CD8-positive, alpha-beta memory T cell (primary cell): ENCODE measurements around the gene POU6F2. TPM values are rescaled to one million over a fixed set of nuclear protein-coding genes. Genes with fewer than 3 reads are reported as not detected.

Experiments used
- CTCF ChIA-PET: fragments of 350-600 bp; sonication (Branson Sonifier 250); formaldehyde crosslinking; loops from one replicate; lab custom pipeline; 2021; ENCODE audit warnings: antibody characterized with exemption; lab: Charles Lee
- POLR2A ChIA-PET: fragments of 350-600 bp; sonication (Branson Sonifier 250); formaldehyde crosslinking; loops from one replicate; lab custom pipeline; 2021; ENCODE audit warnings: antibody characterized with exemption; lab: Charles Lee
- DNase-seq, 5 donors: peaks; one replicate each; pipeline versions ENCODE4 v3.0.0 to v3.0.0-alpha.2; 2020 to 2022; ENCODE audit warnings: mixed read lengths in 1 of 5
- H3K27ac ChIP-seq: one replicate; pipeline ENCODE4 v1.7.0; 2013; ENCODE audit warnings: low read depth, mild to moderate bottlenecking, low read length, moderate library complexity
- H3K27me3 ChIP-seq: 2 replicates; pipeline ENCODE4 v1.7.0; 2013; ENCODE audit warnings: low read length, mild to moderate bottlenecking; ENCODE audit not compliant: insufficient read depth, poor library complexity, severe bottlenecking
- H3K36me3 ChIP-seq: 2 replicates; pipeline ENCODE4 v1.7.0; 2013; ENCODE audit warnings: mild to moderate bottlenecking, low read length, moderate library complexity; ENCODE audit not compliant: insufficient read depth
- H3K4me1 ChIP-seq: 2 replicates; pipeline ENCODE4 v1.7.0; 2013; ENCODE audit warnings: mild to moderate bottlenecking, low read length, moderate library complexity; ENCODE audit not compliant: insufficient read depth
- H3K4me3 ChIP-seq: 2 replicates; pipeline ENCODE4 v1.7.0; 2013; ENCODE audit warnings: mild to moderate bottlenecking, low read length
- H3K9me3 ChIP-seq: 2 replicates; pipeline ENCODE4 v1.7.0; 2013; ENCODE audit warnings: mild to moderate bottlenecking, low read length
- H3K27ac Mint-ChIP-seq, 8 donors: one replicate each; pipeline ENCODE4 v1.8.0; 2020 to 2021; ENCODE audit warnings: mixed read lengths in 8 of 8, mild to moderate bottlenecking in 6 of 8, inconsistent platforms in 3 of 8, moderate library complexity in 3 of 8
- H3K27me3 Mint-ChIP-seq, 2 donors: one replicate each; pipeline ENCODE4 v1.8.0; 2020 to 2021; ENCODE audit warnings: mixed read lengths in 2 of 2, mild to moderate bottlenecking in 1 of 2, moderate library complexity in 1 of 2
- H3K36me3 Mint-ChIP-seq, 3 donors: one replicate each; pipeline ENCODE4 v1.8.0; 2020 to 2021; ENCODE audit warnings: mixed read lengths in 3 of 3, inconsistent platforms in 1 of 3, mild to moderate bottlenecking in 1 of 3
- H3K4me1 Mint-ChIP-seq, 3 donors: one replicate each; pipeline ENCODE4 v1.8.0; 2020 to 2021; ENCODE audit warnings: mixed read lengths in 3 of 3, inconsistent platforms in 1 of 3, mild to moderate bottlenecking in 1 of 3
- H3K4me3 Mint-ChIP-seq, 7 donors: one replicate each; pipeline ENCODE4 v1.8.0; 2020 to 2021; ENCODE audit warnings: mixed read lengths in 7 of 7, mild to moderate bottlenecking in 6 of 7, moderate library complexity in 4 of 7, inconsistent platforms in 2 of 7
- H3K9me3 Mint-ChIP-seq, 5 donors: one replicate each; pipeline ENCODE4 v1.8.0; 2020 to 2022; ENCODE audit warnings: mixed read lengths in 5 of 5, mild to moderate bottlenecking in 3 of 5, moderate library complexity in 2 of 5, inconsistent platforms in 1 of 5
- polyA plus RNA-seq: library from polyadenylated mRNA; unstranded; fragments of 300-500 nt; fragmentation: Illumina TruSeq; gene quantifications from one replicate; pipeline ENCODE4 v1.2.3, GENCODE V29; 2021
- total RNA-seq, 2 experiments: library from RNA; stranded (reverse); gene quantifications; one replicate each; pipeline ENCODE4 v1.2.3, GENCODE V29; 2021

The POU6F2 gene
- total and polyA plus RNA-seq, 3 experiments from 2014 or later: not detected

GRCh38 chr7:39164887-39165286 is 187.2 kb downstream of the POU6F2 start:
- H3K9me3 Mint-ChIP-seq: peaks cover 0 to 3% (median 0%) of the 10 kb centered on the region in 5 donors
- H3K36me3 ChIP-seq: no peaks in the 10 kb centered on the region
- H3K27ac Mint-ChIP-seq: no peak overlapping the region
- no peak overlapping the region for H3K27ac ChIP-seq
- no peaks in the 10 kb centered on the region for H3K4me1 Mint-ChIP-seq
- peaks cover 0 to 2% of the 10 kb centered on the region in 2 donors for H3K27me3 Mint-ChIP-seq
- no peak for DNase-seq
- H3K36me3 Mint-ChIP-seq: no peaks in the 10 kb centered on the region
- no peaks in the 10 kb centered on the region for H3K4me1 ChIP-seq
- POLR2A ChIA-PET: no interaction called here
- no peak overlapping the region for H3K4me3 ChIP-seq
- no peaks in the 10 kb centered on the region for H3K9me3 ChIP-seq
- H3K4me3 Mint-ChIP-seq: no peak overlapping the region
- CTCF ChIA-PET: no interaction called here
- no peaks in the 10 kb centered on the region for H3K27me3 ChIP-seq

GRCh38 chr7:39168403-39169098 is 190.8 kb downstream of the POU6F2 start:
- no peak overlapping the region for H3K4me3 Mint-ChIP-seq
- DNase-seq: no peak
- POLR2A ChIA-PET: no interaction called here
- Histone ChIP-seq H3K4me3 (no peak overlapping the region), H3K9me3 (no peaks in the 10 kb centered on the region), H3K27me3 (no peaks in the 10 kb centered on the region), H3K27ac (no peak overlapping the region), H3K36me3 (no peaks in the 10 kb centered on the region), H3K4me1 (no peaks in the 10 kb centered on the region)
- no peaks in the 10 kb centered on the region for H3K4me1 Mint-ChIP-seq
- peaks cover 0 to 2% of the 10 kb centered on the region in 2 donors for H3K27me3 Mint-ChIP-seq
- no peaks in the 10 kb centered on the region for H3K36me3 Mint-ChIP-seq
- no peak overlapping the region for H3K27ac Mint-ChIP-seq
- H3K9me3 Mint-ChIP-seq: peaks cover 0 to 3% (median 0%) of the 10 kb centered on the region in 5 donors
- CTCF ChIA-PET: no interaction called here

DNA sequence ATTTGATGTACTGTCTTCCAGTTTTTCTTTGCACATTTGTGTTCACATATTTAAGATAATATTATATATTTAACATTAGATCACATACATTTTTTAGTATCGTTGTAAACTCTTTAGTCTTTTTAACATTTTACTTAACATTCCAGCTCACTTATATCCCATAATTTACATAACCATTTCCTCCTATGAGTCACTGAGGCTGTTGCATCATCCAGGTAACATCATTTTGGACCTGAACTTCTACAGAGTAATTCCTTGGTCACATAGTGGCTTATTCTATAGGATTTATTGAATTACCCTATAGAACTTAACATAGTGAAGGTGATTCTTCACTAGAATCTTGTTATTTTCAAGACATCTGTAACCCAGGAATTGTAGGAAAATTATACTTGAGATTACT is 194.4 kb downstream of the POU6F2 start:
- H3K27me3 ChIP-seq: no peaks in the 10 kb centered on the region
- H3K27ac ChIP-seq: no peak overlapping the region
- Mint-ChIP-seq H3K9me3 (peaks cover 0 to 4% (median 0%) of the 10 kb centered on the region in 5 donors), H3K36me3 (no peaks in the 10 kb centered on the region), H3K27me3 (no peaks in the 10 kb centered on the region), H3K4me3 (no peak overlapping the region), H3K4me1 (no peaks in the 10 kb centered on the region), H3K27ac (no peak overlapping the region)
- no peaks in the 10 kb centered on the region for H3K4me1 ChIP-seq
- no peaks in the 10 kb centered on the region for H3K9me3 ChIP-seq
- DNase-seq: no peak
- no peak overlapping the region for H3K4me3 ChIP-seq
- H3K36me3 ChIP-seq: no peaks in the 10 kb centered on the region
- POLR2A ChIA-PET: no interaction called here
- CTCF ChIA-PET: no interaction called here

GRCh38 chr7:39181398-39181797 is 203.7 kb downstream of the POU6F2 start:
- Mint-ChIP-seq H3K4me3 (no peak overlapping the region), H3K4me1 (no peaks in the 10 kb centered on the region), H3K27me3 (no peaks in the 10 kb centered on the region), H3K9me3 (no peaks in the 10 kb centered on the region), H3K36me3 (no peaks in the 10 kb centered on the region), H3K27ac (no peak overlapping the region)
- no peak for DNase-seq
- no peaks in the 10 kb centered on the region for H3K4me1 ChIP-seq
- CTCF ChIA-PET: no interaction called here
- no peak overlapping the region for H3K27ac ChIP-seq
- no peak overlapping the region for H3K4me3 ChIP-seq
- no peaks in the 10 kb centered on the region for H3K36me3 ChIP-seq
- POLR2A ChIA-PET: no interaction called here
- H3K27me3 ChIP-seq: no peaks in the 10 kb centered on the region
- no peaks in the 10 kb centered on the region for H3K9me3 ChIP-seq

- H3K9me3 ChIP-seq: no peaks in the 10 kb centered on the region
- no peak overlapping the region for H3K4me3 ChIP-seq
- Mint-ChIP-seq H3K9me3 (no peaks in the 10 kb centered on the region), H3K36me3 (no peaks in the 10 kb centered on the region), H3K4me1 (no peaks in the 10 kb centered on the region), H3K4me3 (no peak overlapping the region), H3K27me3 (no peaks in the 10 kb centered on the region), H3K27ac (no peak overlapping the region)
- H3K27ac ChIP-seq: no peak overlapping the region
- ChIA-PET CTCF (no interaction called here), POLR2A (no interaction called here)
- H3K36me3 ChIP-seq: no peaks in the 10 kb centered on the region
- DNase-seq: no peak
- H3K27me3 ChIP-seq: no peaks in the 10 kb centered on the region
- H3K4me1 ChIP-seq: no peaks in the 10 kb centered on the region
Observed at GRCh38 chr7:39183796-39184195, 206.1 kb downstream of the POU6F2 start.

GRCh38 chr7:39184391-39184790 is 206.7 kb downstream of the POU6F2 start:
- H3K4me3 Mint-ChIP-seq: no peak overlapping the region
- no peak overlapping the region for H3K4me3 ChIP-seq
- no peaks in the 10 kb centered on the region for H3K27me3 Mint-ChIP-seq
- no peaks in the 10 kb centered on the region for H3K4me1 ChIP-seq
- H3K27ac ChIP-seq: no peak overlapping the region
- H3K9me3 Mint-ChIP-seq: no peaks in the 10 kb centered on the region
- ChIA-PET POLR2A (no interaction called here), CTCF (no interaction called here)
- no peaks in the 10 kb centered on the region for H3K36me3 ChIP-seq
- H3K4me1 Mint-ChIP-seq: no peaks in the 10 kb centered on the region
- no peaks in the 10 kb centered on the region for H3K9me3 ChIP-seq
- H3K27ac Mint-ChIP-seq: no peak overlapping the region
- H3K36me3 Mint-ChIP-seq: no peaks in the 10 kb centered on the region
- no peaks in the 10 kb centered on the region for H3K27me3 ChIP-seq
- DNase-seq: no peak

DNA sequence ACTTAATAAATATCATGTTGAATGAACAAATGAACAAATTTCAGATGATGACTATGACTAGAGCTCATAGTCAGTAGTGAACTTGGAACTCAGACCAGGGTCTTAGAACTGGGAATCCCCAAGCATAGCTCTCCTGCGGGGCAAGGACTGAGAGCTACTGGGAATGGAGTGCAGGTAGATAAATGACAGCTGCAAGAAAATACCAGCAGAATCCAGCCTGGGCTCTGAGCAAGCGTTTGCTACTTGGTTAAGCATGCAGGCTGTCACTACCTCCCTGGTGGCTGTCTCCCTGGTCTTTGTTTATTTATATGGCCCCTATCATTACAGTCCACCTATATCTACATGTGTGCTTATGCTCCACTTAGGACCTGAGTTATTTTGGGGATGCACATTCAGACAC is 208.4 kb downstream of the POU6F2 start:
- Histone ChIP-seq H3K36me3 (no peaks in the 10 kb centered on the region), H3K9me3 (no peaks in the 10 kb centered on the region), H3K27ac (no peak overlapping the region), H3K27me3 (no peaks in the 10 kb centered on the region), H3K4me3 (no peak overlapping the region), H3K4me1 (no peaks in the 10 kb centered on the region)
- ChIA-PET POLR2A (no interaction called here), CTCF (no interaction called here)
- no peak for DNase-seq
- H3K27me3 Mint-ChIP-seq: peaks cover 0 to 1% of the 10 kb centered on the region in 2 donors
- no peaks in the 10 kb centered on the region for H3K4me1 Mint-ChIP-seq
- H3K9me3 Mint-ChIP-seq: no peaks in the 10 kb centered on the region
- no peak overlapping the region for H3K27ac Mint-ChIP-seq
- no peaks in the 10 kb centered on the region for H3K36me3 Mint-ChIP-seq
- H3K4me3 Mint-ChIP-seq: no peak overlapping the region

- Histone ChIP-seq H3K4me1 (no peaks in the 10 kb centered on the region), H3K27me3 (no peaks in the 10 kb centered on the region), H3K36me3 (no peaks in the 10 kb centered on the region), H3K4me3 (no peak overlapping the region), H3K9me3 (no peaks in the 10 kb centered on the region), H3K27ac (no peak overlapping the region)
- DNase-seq: no peak
- H3K27ac Mint-ChIP-seq: no peak overlapping the region
- ChIA-PET POLR2A (no interaction called here), CTCF (no interaction called here)
- no peak overlapping the region for H3K4me3 Mint-ChIP-seq
- H3K4me1 Mint-ChIP-seq: no peaks in the 10 kb centered on the region
- no peaks in the 10 kb centered on the region for H3K36me3 Mint-ChIP-seq
- H3K27me3 Mint-ChIP-seq: peaks cover 0 to 1% of the 10 kb centered on the region in 2 donors
- H3K9me3 Mint-ChIP-seq: no peaks in the 10 kb centered on the region
Observed at GRCh38 chr7:39186671-39187070, 209.0 kb downstream of the POU6F2 start.
